ENCODE results near the gene LIME1.

LIME1 gene

GRCh38 chr20:63756648-63756991, 20.2 kb downstream of the LIME1 start:
- Histone ChIP-seq H3K27me3 (ENCODE audit: control insufficient read depth in 1 of 2, insufficient read depth in 2 of 2, low read length in 2 of 2) (no peaks in the 10 kb centered on the region), H3K4me1 (ENCODE audit: control insufficient read depth, insufficient read depth, low read length) (no peaks in the 10 kb centered on the region), H3K27ac (ENCODE audit: low read length) (no peak overlapping the region), H3K4me3 (ENCODE audit: low read length in 2 of 2) (no peak overlapping the region), H3K9ac (ENCODE audit: low read length in 2 of 2) (no peak overlapping the region), H3K36me3 (ENCODE audit: control insufficient read depth in 2 of 2, insufficient read depth in 2 of 2, low read length in 2 of 2) (no peaks in the 10 kb centered on the region), H3K9me3 (ENCODE audit: control insufficient read depth in 2 of 2, low read length in 2 of 2) (no peaks in the 10 kb centered on the region)

GRCh38 chr20:63758152-63758551, 21.7 kb downstream of the LIME1 start:
- Histone ChIP-seq H3K27me3 (ENCODE audit: control insufficient read depth in 1 of 2, insufficient read depth in 2 of 2, low read length in 2 of 2) (no peaks in the 10 kb centered on the region), H3K9me3 (ENCODE audit: control insufficient read depth in 2 of 2, low read length in 2 of 2) (no peaks in the 10 kb centered on the region)

DNA sequence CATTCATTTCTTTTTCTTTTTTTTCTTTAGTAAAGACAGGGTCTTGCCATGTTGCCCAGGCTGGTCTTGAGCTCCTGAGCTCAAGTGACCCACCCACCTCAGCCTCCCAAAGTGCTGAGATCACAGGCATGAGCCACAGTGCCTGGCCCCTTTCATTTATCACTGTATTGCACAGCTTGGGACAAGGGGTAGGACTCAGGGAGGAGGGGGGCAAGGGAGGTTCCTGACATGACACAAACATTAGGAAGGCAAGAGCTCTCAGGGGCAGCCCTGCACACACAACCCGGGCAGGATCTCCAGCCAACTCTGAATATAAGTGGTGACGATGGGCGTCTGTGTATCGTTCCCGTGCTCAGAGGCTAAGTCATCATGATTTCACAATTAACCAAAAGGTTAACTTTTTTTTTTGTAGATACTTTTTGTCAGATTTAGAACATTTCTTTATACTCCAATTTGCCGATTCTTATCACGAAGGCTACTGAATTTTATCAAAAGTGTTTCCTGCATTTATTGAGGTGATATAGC, 23.0 kb downstream of the LIME1 start:
- Histone ChIP-seq H3K9me3 (ENCODE audit: control insufficient read depth in 2 of 2, low read length in 2 of 2) (no peaks in the 10 kb centered on the region), H3K27me3 (ENCODE audit: control insufficient read depth in 1 of 2, insufficient read depth in 2 of 2, low read length in 2 of 2) (no peaks in the 10 kb centered on the region), H3K4me3 (ENCODE audit: low read length in 2 of 2) (no peak overlapping the region), H3K27ac (ENCODE audit: low read length) (no peak overlapping the region), H3K9ac (ENCODE audit: low read length in 2 of 2) (no peak overlapping the region), H3K36me3 (ENCODE audit: control insufficient read depth in 2 of 2, insufficient read depth in 2 of 2, low read length in 2 of 2) (no peaks in the 10 kb centered on the region), H3K4me1 (ENCODE audit: control insufficient read depth, insufficient read depth, low read length) (no peaks in the 10 kb centered on the region)

More at GRCh38 chr20:63758152-63758551, 21.7 kb downstream of the LIME1 start:
- Histone ChIP-seq H3K27ac (ENCODE audit: low read length) (no peak overlapping the region), H3K4me1 (ENCODE audit: control insufficient read depth, insufficient read depth, low read length) (no peaks in the 10 kb centered on the region), H3K4me3 (ENCODE audit: low read length in 2 of 2) (no peak overlapping the region), H3K36me3 (ENCODE audit: control insufficient read depth in 2 of 2, insufficient read depth in 2 of 2, low read length in 2 of 2) (no peaks in the 10 kb centered on the region), H3K9ac (ENCODE audit: low read length in 2 of 2) (no peak overlapping the region)

GRCh38 chr20:63765082-63765873, 28.8 kb downstream of the LIME1 start:
- H3K36me3 ChIP-seq (ENCODE audit: control insufficient read depth in 2 of 2, insufficient read depth in 2 of 2, low read length in 2 of 2), result peaks cover 0 to 2% of the 10 kb centered on the region in 2 donors
- no peak overlapping the region for H3K4me3 ChIP-seq (ENCODE audit: low read length in 2 of 2)
- no peaks in the 10 kb centered on the region for H3K9me3 ChIP-seq (ENCODE audit: control insufficient read depth in 2 of 2, low read length in 2 of 2)
- H3K27me3 ChIP-seq (ENCODE audit: control insufficient read depth in 1 of 2, insufficient read depth in 2 of 2, low read length in 2 of 2), result no peaks in the 10 kb centered on the region
- H3K4me1 ChIP-seq (ENCODE audit: control insufficient read depth, insufficient read depth, low read length), result no peaks in the 10 kb centered on the region
- H3K9ac ChIP-seq (ENCODE audit: low read length in 2 of 2), result no peak overlapping the region
- H3K27ac ChIP-seq (ENCODE audit: low read length), result no peak overlapping the region

GRCh38 chr20:63765902-63766301, 29.4 kb downstream of the LIME1 start:
- no peak overlapping the region for H3K4me3 ChIP-seq (ENCODE audit: low read length in 2 of 2)
- no peak overlapping the region for H3K27ac ChIP-seq (ENCODE audit: low read length)
- no peaks in the 10 kb centered on the region for H3K4me1 ChIP-seq (ENCODE audit: control insufficient read depth, insufficient read depth, low read length)
- no peaks in the 10 kb centered on the region for H3K27me3 ChIP-seq (ENCODE audit: control insufficient read depth in 1 of 2, insufficient read depth in 2 of 2, low read length in 2 of 2)
- no peaks in the 10 kb centered on the region for H3K9me3 ChIP-seq (ENCODE audit: control insufficient read depth in 2 of 2, low read length in 2 of 2)
- no peak overlapping the region for H3K9ac ChIP-seq (ENCODE audit: low read length in 2 of 2)
- H3K36me3 ChIP-seq (ENCODE audit: control insufficient read depth in 2 of 2, insufficient read depth in 2 of 2, low read length in 2 of 2), result peaks cover 0 to 2% of the 10 kb centered on the region in 2 donors

- no peak overlapping the region for H3K27ac ChIP-seq (ENCODE audit: low read length)
Measured at GRCh38 chr20:63766695-63767426, 30.4 kb downstream of the LIME1 start.

DNA sequence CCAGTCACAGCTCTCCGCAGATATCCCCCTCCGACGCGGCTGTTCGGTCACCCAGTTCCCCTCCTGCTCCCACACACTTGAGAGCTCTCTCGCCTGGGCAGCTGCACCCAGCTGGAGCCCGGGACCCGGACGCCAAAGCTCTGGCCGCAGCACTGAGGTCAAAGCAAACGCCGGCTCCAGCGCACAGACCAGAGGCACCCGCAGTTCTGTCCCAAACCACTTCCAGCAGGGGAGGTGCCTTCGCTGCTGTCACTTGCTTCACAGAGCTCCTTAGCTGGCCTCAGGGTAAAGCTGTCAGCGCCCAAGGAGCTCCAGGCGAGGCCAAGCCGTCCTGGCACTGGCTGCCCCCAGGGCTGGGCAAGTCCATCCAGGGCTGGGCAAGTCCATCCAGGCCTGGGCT, 31.0 kb downstream of the LIME1 start:
- no peaks in the 10 kb centered on the region for H3K4me1 ChIP-seq (ENCODE audit: control insufficient read depth, insufficient read depth, low read length)
- no peak overlapping the region for H3K4me3 ChIP-seq (ENCODE audit: low read length in 2 of 2)
- H3K27ac ChIP-seq (ENCODE audit: low read length), result no peak overlapping the region
- peaks cover 0 to 2% of the 10 kb centered on the region in 2 donors for H3K36me3 ChIP-seq (ENCODE audit: control insufficient read depth in 2 of 2, insufficient read depth in 2 of 2, low read length in 2 of 2)
- H3K9me3 ChIP-seq (ENCODE audit: control insufficient read depth in 2 of 2, low read length in 2 of 2), result no peaks in the 10 kb centered on the region
- no peak overlapping the region for H3K9ac ChIP-seq (ENCODE audit: low read length in 2 of 2)
- no peaks in the 10 kb centered on the region for H3K27me3 ChIP-seq (ENCODE audit: control insufficient read depth in 1 of 2, insufficient read depth in 2 of 2, low read length in 2 of 2)

More at GRCh38 chr20:63766695-63767426, 30.4 kb downstream of the LIME1 start:
- Histone ChIP-seq H3K9me3 (ENCODE audit: control insufficient read depth in 2 of 2, low read length in 2 of 2) (no peaks in the 10 kb centered on the region), H3K9ac (ENCODE audit: low read length in 2 of 2) (no peak overlapping the region), H3K4me1 (ENCODE audit: control insufficient read depth, insufficient read depth, low read length) (no peaks in the 10 kb centered on the region), H3K27me3 (ENCODE audit: control insufficient read depth in 1 of 2, insufficient read depth in 2 of 2, low read length in 2 of 2) (no peaks in the 10 kb centered on the region), H3K36me3 (ENCODE audit: control insufficient read depth in 2 of 2, insufficient read depth in 2 of 2, low read length in 2 of 2) (peaks cover 0 to 2% of the 10 kb centered on the region in 2 donors), H3K4me3 (ENCODE audit: low read length in 2 of 2) (no peak overlapping the region)

DNA sequence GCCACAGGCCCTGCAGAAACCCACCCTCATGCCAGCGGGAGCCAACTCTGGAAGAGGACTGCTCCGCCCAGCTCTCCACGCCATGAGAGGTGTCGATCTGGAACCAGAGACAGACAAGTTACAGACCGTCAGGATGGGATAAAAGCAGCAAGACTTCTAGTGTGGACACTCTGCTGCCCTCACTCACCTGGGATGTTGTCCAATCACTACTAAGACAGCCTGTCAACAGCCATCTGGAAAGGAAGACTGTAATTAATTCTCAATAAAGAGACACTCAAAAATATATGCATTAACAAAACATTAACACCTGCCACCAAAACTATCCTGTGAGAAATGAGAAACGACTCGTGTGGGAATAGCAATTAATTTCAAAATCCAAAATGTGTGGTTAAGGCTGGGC, 31.4 kb downstream of the LIME1 start:
- no peak overlapping the region for H3K27ac ChIP-seq (ENCODE audit: low read length)
- H3K9me3 ChIP-seq (ENCODE audit: control insufficient read depth in 2 of 2, low read length in 2 of 2), result no peaks in the 10 kb centered on the region
- H3K9ac ChIP-seq (ENCODE audit: low read length in 2 of 2), result no peak overlapping the region
- no peaks in the 10 kb centered on the region for H3K27me3 ChIP-seq (ENCODE audit: control insufficient read depth in 1 of 2, insufficient read depth in 2 of 2, low read length in 2 of 2)
- H3K4me3 ChIP-seq (ENCODE audit: low read length in 2 of 2), result no peak overlapping the region
- H3K4me1 ChIP-seq (ENCODE audit: control insufficient read depth, insufficient read depth, low read length), result no peaks in the 10 kb centered on the region
- peaks cover 0 to 2% of the 10 kb centered on the region in 2 donors for H3K36me3 ChIP-seq (ENCODE audit: control insufficient read depth in 2 of 2, insufficient read depth in 2 of 2, low read length in 2 of 2)

GRCh38 chr20:63768591-63769515, 32.4 kb downstream of the LIME1 start:
- H3K36me3 ChIP-seq (ENCODE audit: control insufficient read depth in 2 of 2, insufficient read depth in 2 of 2, low read length in 2 of 2), result peaks cover 0 to 2% of the 10 kb centered on the region in 2 donors
- H3K27ac ChIP-seq (ENCODE audit: low read length), result no peak overlapping the region
- H3K27me3 ChIP-seq (ENCODE audit: control insufficient read depth in 1 of 2, insufficient read depth in 2 of 2, low read length in 2 of 2), result peaks cover 0 to 6% of the 10 kb centered on the region in 2 donors
- H3K4me3 ChIP-seq (ENCODE audit: low read length in 2 of 2), result no peak overlapping the region
- no peaks in the 10 kb centered on the region for H3K4me1 ChIP-seq (ENCODE audit: control insufficient read depth, insufficient read depth, low read length)
- H3K9me3 ChIP-seq (ENCODE audit: control insufficient read depth in 2 of 2, low read length in 2 of 2), result no peaks in the 10 kb centered on the region
- no peak overlapping the region for H3K9ac ChIP-seq (ENCODE audit: low read length in 2 of 2)

GRCh38 chr20:63769891-63770474, 33.5 kb downstream of the LIME1 start:
- no peak overlapping the region for H3K27ac ChIP-seq (ENCODE audit: low read length)
- H3K4me3 ChIP-seq (ENCODE audit: low read length in 2 of 2), result no peak overlapping the region
- no peak overlapping the region for H3K9ac ChIP-seq (ENCODE audit: low read length in 2 of 2)
- no peaks in the 10 kb centered on the region for H3K4me1 ChIP-seq (ENCODE audit: control insufficient read depth, insufficient read depth, low read length)
- peaks cover 0 to 2% of the 10 kb centered on the region in 2 donors for H3K36me3 ChIP-seq (ENCODE audit: control insufficient read depth in 2 of 2, insufficient read depth in 2 of 2, low read length in 2 of 2)
- no peaks in the 10 kb centered on the region for H3K9me3 ChIP-seq (ENCODE audit: control insufficient read depth in 2 of 2, low read length in 2 of 2)
- H3K27me3 ChIP-seq (ENCODE audit: control insufficient read depth in 1 of 2, insufficient read depth in 2 of 2, low read length in 2 of 2), result peaks cover 0 to 6% of the 10 kb centered on the region in 2 donors

All from stomach smooth muscle (tissue), 2 donors.